Ishikawa (cell line): ENCODE data around the gene FOXL2.

Experiments
- CEBPB ChIP-seq: IDR thresholded peaks from 2 replicates; pipeline ENCODE4 v1.6.1; 2012
- CREB1 ChIP-seq: IDR thresholded peaks from 2 replicates; pipeline ENCODE4 v1.6.1; 2012; ENCODE audit warnings: low read depth
- EGR1 ChIP-seq: IDR thresholded peaks from 2 replicates; pipeline ENCODE4 v1.6.1; 2012
- EP300 ChIP-seq: IDR thresholded peaks from 2 replicates; pipeline ENCODE4 v1.6.1; 2012; ENCODE audit warnings: borderline replicate concordance
- FOXM1 ChIP-seq: IDR thresholded peaks from 2 replicates; pipeline ENCODE4 v1.6.1; 2012; ENCODE audit warnings: low read depth, borderline replicate concordance
- MAX ChIP-seq: IDR thresholded peaks from 2 replicates; pipeline ENCODE4 v1.6.1; 2012
- NFIC ChIP-seq: IDR thresholded peaks from 2 replicates; pipeline ENCODE4 v1.6.1; 2012
- RAD21 ChIP-seq: IDR thresholded peaks from 2 replicates; pipeline ENCODE4 v1.6.1; 2012; ENCODE audit warnings: low read depth
- REST ChIP-seq: IDR thresholded peaks from 2 replicates; pipeline ENCODE4 v1.6.1; 2012; ENCODE audit warnings: low read depth, mild to moderate bottlenecking
- TAF1 ChIP-seq: IDR thresholded peaks from 2 replicates; pipeline ENCODE4 v1.6.1; 2012; ENCODE audit warnings: low read depth, mild to moderate bottlenecking
- TCF12 ChIP-seq: IDR thresholded peaks from 2 replicates; pipeline ENCODE4 v1.6.1; 2012; ENCODE audit warnings: low read depth
- TEAD4 ChIP-seq: IDR thresholded peaks from 2 replicates; pipeline ENCODE4 v1.6.1; 2012
- USF1 ChIP-seq: IDR thresholded peaks from 2 replicates; pipeline ENCODE4 v1.6.1; 2012
- YY1 ChIP-seq: IDR thresholded peaks from 2 replicates; pipeline ENCODE4 v1.6.1; 2012; ENCODE audit warnings: low read depth
- ZBTB7A ChIP-seq: IDR thresholded peaks from 2 replicates; pipeline ENCODE4 v1.6.1; 2012; ENCODE audit warnings: low read depth

Gene FOXL2

GRCh38 chr3:138901567-138901966, 45.4 kb downstream of the FOXL2 start:
- no peak for TF ChIP-seq CEBPB
- TF ChIP-seq ZBTB7A = no peak
- no peak for TF ChIP-seq USF1
- no peak for TF ChIP-seq TAF1
- no peak for TF ChIP-seq EGR1
- TF ChIP-seq FOXM1 = no peak
- no peak for TF ChIP-seq TCF12
- no peak for TF ChIP-seq NFIC
- TF ChIP-seq REST = no peak
- TF ChIP-seq YY1 = no peak
- no peak for TF ChIP-seq CREB1
- no peak for TF ChIP-seq RAD21
- no peak for TF ChIP-seq MAX
- TF ChIP-seq EP300 = no peak

- 0 out of 2 replicates have a peak, but pooled peaks have one; percentile 30 for TF ChIP-seq CEBPB
- TF ChIP-seq TEAD4 = 0 out of 2 replicates have a peak, but pooled peaks have one; percentile 18
- no peak for TF ChIP-seq EP300
Observed at GRCh38 chr3:138899351-138899991, 47.5 kb downstream of the FOXL2 start.

GRCh38 chr3:138898708-138899107, 48.2 kb downstream of the FOXL2 start:
- TF ChIP-seq RAD21 (no peak), NFIC (no peak), ZBTB7A (no peak), CEBPB (no peak), USF1 (no peak), TEAD4 (no peak), TAF1 (no peak), EP300 (no peak), FOXM1 (no peak), EGR1 (no peak)

- TF ChIP-seq RAD21 (no peak), TAF1 (no peak), ZBTB7A (no peak), EP300 (no peak), YY1 (no peak), CREB1 (no peak), USF1 (no peak), TCF12 (no peak)
Observed at GRCh38 chr3:138898301-138898700, 48.6 kb downstream of the FOXL2 start.
